Prostate gland (tissue), 2 donors: ENCODE measurements around the gene IQCM.

Experiments
- POLR2A ChIP-seq: fragments of 450-650 bp; IDR thresholded peaks from one replicate; pipeline ENCODE4 v1.6.1; 2016; ENCODE audit warnings: antibody characterized with exemption, mild to moderate bottlenecking
- TF ChIP-seq, protein P1 (sequence below), 4 experiments: fragments of 200-600 bp in 2 of 4; fragments of 450-650 bp in 2 of 4; sonication (generic) in 2 of 4; IDR thresholded peaks; 1 replicate in 3 of 4; 2 replicates in 1 of 4; pipeline ENCODE4 v1.5.1; 2016 to 2019; ENCODE audit warnings: antibody characterized with exemption in 4 of 4, mild to moderate bottlenecking in 2 of 4, moderate library complexity in 2 of 4

DNA sequence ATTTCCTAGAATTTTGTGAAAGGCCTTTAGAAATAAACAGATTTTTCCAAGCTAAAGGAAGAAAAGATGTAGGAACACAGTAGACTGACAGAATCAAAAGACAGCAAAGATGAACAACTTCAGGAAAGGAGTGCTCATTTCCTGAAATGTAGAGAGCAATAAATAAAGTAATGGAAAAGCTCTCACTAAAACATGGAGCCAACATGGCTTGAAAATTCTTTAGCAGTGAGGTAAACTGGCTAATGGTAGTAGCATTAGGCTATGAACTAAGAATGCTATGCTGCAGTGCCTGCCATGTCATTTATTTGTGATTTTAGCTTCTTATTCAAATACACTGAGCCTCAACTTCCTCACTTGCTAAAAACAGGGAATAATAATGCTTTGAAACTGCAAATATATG lies 108.7 kb downstream of the IQCM start:
- TF ChIP-seq, protein P1, sequence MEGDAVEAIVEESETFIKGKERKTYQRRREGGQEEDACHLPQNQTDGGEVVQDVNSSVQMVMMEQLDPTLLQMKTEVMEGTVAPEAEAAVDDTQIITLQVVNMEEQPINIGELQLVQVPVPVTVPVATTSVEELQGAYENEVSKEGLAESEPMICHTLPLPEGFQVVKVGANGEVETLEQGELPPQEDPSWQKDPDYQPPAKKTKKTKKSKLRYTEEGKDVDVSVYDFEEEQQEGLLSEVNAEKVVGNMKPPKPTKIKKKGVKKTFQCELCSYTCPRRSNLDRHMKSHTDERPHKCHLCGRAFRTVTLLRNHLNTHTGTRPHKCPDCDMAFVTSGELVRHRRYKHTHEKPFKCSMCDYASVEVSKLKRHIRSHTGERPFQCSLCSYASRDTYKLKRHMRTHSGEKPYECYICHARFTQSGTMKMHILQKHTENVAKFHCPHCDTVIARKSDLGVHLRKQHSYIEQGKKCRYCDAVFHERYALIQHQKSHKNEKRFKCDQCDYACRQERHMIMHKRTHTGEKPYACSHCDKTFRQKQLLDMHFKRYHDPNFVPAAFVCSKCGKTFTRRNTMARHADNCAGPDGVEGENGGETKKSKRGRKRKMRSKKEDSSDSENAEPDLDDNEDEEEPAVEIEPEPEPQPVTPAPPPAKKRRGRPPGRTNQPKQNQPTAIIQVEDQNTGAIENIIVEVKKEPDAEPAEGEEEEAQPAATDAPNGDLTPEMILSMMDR (IDR thresholded peaks at IDR 0.05) = no peak
- no peak for TF ChIP-seq POLR2A
